HK-2 (cell line): ENCODE results near the gene RASSF1.

Experiments
- DNase-seq: peaks from one replicate; pipeline ENCODE4 v3.0.0-alpha.2; 2018; ENCODE audit not compliant: unreplicated experiment

Gene RASSF1

DNA sequence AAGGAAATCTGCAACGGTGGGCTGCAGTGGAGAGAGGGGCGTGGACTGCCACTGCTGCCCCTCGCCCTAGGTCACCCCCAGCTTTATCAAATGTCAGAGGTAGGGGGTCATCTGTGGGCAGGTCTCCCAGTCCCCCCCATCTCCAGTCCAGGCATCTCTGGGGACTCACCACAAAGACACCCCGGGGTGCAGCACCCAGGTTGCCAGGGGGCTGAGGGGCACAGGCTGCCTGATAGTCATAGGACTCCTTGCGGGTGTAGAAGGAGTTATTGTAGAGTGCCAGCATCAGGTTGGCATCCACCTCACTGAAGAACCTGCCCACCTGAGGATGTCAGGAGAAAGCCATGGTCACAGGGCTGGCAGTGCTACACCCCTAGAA is 25.2 kb upstream of the RASSF1 start:
- DNase-seq: no peak

DNA sequence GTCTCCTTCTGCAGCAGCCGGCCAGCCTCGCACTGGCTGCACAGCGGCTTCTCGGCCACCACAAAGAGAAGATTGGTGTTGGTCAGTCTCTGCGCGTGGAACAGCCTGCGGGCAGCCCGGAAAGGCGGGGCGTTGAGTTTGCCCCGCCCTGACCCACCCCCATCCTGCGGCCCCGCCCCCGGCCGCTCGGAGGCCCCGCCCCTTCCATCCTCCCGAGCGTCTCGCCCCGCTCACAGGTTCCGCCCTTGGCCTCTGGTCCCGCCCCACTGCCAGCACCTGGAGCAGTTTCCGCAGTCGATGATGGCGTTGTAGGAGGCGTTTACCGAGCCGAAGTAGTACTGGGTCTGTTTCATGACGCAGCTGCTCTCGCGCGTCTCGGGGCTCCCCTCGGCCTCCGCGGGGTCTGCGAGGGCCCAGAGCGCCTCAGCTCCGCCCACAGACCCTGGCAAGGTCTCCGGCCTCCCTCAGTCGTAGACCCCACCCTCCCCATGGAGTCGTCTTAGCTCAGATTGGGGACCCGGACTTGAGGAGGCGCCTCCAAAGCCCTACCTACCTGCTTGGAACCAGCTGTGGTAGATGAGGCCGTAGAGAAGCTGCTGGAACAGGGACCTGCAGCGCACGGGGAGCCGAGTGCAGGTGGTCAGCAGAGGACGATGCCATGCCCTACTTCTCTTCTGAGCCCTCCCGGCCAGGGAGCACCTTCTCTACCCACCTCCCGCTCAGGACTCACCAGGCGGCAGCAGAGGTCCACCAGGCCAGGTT is 24.6 kb upstream of the RASSF1 start:
- DNase-seq: peak; percentile 63

GRCh38 chr3:50364573-50365079 is 24.0 kb upstream of the RASSF1 start:
- no peak for DNase-seq

- DNase-seq: no peak
These were observed 19.1 kb upstream of the RASSF1 start for GRCh38 chr3:50359760-50360110.

- peak; percentile 92 for DNase-seq
These were observed 18.5 kb upstream of the RASSF1 start, which contains the start of gene TMEM115 for GRCh38 chr3:50358911-50359759. Gene TMEM115 (minus strand): TSS chr3:50359521. CDS start chr3:50359063, 458 bp downstream.

DNA sequence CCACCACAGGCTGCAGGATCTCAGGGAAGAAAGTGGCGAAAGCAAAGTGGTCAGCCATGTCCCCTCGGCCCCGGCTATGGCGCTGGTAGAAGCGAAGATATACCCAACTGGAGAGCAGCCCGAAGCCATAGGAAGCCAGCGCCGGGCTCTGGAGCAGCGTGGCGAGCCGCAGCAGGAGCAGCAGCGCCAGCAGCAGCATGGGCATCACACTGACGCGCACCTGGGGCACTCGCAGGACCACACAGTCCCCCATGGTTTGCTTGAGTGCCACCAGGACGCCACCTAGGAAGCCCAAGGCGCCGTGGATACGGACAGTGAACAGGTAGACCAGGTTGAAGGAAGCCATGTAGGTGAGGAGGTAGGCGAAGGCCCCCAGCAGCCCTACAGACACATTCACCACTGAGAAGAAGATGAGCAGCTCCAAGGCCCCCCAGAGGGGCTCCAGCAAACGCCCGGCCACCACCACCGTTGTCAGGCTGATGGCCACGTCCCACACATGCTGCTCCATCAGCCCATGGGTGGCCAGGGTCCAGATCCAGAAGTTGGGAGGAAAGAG is 17.8 kb upstream of the RASSF1 start:
- DNase-seq: no peak

DNA sequence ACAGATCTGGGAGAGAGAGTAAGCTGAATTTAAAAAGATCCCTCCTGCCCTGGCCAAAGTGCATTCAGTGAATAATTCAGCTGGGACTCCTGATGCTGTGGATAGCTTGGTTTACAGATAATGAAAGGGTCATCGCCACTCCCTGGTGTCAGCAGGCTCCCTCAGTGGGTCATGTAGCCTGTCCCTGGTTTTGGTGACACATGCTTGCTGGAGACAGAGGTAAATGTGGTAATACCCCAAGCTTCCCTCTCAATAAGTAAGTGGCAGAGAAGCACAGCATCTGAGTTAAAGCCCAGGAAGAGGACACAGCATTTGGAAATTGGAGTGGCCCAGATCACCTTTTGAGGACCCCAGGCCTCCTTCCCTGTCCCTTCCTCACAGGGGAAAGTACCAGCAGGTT is 16.8 kb upstream of the RASSF1 start:
- DNase-seq: no peak

GRCh38 chr3:50356553-50356952 is 15.9 kb upstream of the RASSF1 start:
- no peak for DNase-seq

DNA sequence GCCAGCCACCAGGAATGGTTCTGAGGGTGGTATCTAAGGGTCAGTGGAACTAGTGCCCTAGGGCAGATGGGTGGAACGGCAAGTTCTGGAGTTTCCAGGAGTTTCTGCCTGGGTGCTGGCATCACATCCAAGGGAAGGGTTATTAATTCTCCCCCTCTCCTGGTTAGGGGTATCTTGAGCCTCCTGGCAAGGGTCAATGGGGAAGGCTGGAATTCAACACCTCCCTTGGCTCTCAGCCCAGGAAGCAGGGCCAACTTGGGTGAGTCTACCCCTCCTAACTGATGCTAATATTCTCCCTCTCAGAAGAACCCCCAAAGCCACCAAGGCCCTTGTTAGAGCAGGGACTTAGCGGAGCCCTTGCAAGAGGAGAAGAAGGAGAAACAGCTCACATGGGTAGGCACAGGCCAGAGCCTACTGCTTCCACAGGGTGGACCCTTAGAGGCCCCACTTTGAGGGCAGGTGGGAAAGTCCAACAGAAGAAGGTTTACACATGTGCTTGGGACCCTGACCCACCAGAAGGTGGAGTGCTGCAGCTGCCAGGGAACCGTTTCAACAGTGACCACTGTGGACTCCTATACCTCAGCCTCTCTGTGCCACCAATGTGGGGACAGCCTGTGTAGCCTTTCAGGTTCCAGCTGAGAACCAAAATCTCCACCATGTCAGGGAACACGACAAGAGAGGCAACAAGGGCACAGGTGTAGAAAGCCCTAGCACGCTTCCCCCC is 15.4 kb upstream of the RASSF1 start:
- DNase-seq: no peak

- DNase-seq: no peak
These were observed 14.2 kb upstream of the RASSF1 start for GRCh38 chr3:50354850-50355249.

DNA sequence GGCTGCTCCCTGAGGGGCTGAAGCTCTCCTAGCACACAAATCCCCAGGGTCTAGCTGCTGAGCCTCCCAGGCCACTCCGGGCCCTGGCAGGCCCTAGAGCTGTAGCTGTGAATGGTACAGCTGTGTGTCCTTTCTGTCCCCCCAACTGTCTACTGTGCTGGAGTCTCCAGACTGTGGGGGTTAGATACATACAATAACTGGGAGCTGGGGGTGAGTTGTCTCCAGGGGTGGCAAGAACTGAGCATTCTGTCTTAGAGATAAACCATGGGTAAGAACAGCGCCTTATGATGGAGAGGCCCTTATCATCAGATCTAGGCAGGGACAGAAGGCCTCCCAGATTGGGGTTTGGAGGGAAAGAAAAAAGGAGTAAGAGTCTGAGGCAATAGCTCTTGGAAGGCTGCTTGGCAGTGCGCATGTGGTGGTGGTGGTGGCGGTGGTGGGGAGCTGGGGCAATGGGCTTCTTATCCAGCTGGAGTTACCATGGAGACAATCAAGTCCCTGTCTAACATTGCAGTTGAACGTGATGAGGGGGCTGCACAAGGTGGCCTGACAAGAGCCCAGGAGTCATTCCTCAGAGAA is 13.6 kb upstream of the RASSF1 start:
- no peak for DNase-seq

DNA sequence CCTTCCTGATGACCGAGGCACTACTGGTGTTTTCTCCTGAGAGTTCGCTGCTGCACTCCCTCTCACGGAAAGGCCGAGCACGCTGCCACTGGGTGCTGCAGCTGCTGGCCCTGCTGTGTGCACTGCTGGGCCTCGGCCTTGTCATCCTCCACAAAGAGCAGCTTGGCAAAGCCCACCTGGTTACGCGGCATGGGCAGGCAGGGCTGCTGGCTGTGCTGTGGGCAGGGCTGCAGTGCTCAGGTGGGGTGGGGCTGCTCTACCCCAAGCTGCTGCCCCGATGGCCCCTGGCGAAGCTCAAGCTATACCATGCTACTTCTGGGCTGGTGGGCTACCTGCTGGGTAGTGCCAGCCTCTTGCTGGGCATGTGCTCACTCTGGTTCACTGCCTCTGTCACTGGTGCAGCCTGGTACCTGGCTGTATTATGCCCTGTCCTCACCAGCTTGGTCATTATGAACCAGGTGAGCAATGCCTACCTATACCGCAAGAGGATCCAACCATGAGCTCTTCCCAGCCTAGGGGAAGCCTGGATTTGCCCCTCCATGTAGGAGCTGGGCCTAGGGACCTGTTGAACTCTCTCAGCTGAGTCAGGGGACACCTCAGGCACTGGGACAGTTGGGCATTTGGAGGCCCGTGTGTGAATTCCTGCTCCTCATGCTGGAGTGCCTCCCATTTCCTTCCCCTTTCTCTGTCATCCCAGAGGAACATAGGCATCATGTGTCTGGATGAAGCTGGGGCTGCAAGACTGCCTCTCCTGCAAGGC is 12.8 kb upstream of the RASSF1 start:
- DNase-seq: no peak

- no peak for DNase-seq
These were observed 12.1 kb upstream of the RASSF1 start for GRCh38 chr3:50352781-50353180.

DNA sequence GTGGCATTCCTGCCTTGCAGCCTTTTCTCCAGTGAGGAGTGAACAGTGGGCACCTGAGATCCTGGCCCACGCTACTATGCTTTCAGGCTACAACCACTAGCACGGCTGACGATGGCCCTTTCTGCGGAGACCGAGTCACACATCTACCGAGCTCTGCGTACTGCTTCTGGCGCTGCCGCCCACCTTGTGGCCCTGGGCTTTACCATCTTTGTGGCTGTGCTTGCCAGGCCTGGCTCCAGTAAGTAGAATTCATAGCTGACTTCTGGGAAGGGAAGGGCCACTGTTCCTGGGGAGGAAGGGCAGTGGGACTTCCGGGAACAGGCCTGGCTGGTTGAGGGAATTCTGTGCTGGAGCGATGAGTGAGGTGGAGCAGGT is 10.7 kb upstream of the RASSF1 start:
- DNase-seq: no peak

GRCh38 chr3:50350527-50351322 is 10.1 kb upstream of the RASSF1 start, which contains the start of the genes CYB561D2 and NPRL2:
Gene CYB561D2 (plus strand): TSS chr3:50350862. CDS start chr3:50351434, 572 bp downstream.
Gene NPRL2 (minus strand): TSS chr3:50350775. CDS start chr3:50350652, 123 bp downstream.
- peak; percentile 92 for DNase-seq

GRCh38 chr3:50350213-50350526 is 9.5 kb upstream of the RASSF1 start:
- DNase-seq: no peak

DNA sequence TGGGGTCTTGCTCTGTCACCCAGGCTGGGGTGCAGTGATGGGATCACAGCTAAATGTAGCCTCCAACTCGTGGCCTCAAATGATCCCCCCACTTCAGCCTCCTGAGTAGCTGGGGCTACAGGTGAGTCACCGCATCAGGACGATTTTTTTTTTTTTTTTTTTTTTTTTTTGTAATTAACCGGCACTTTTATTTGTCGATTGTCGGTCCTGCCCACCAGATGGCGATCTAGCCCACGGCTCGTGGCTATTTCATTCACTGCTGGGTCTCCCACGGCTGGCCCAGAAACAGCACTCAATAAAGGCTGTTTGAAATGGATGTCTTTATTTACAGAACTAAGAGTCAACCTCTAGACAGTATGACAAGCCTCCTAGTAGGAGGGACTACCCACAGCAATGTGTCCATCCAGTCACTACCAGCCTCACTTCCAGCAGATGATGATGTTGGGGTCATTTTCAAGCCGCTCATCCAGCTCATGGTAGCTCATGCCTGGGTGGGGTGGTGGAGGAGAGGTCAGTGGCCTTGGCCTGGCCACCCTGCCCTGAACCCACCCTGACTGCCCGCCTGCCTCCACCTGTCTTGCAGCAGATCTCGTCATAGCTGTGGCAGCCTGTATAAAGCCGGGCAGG is 6.7 kb upstream of the RASSF1 start:
- peak; percentile 64 for DNase-seq

DNA sequence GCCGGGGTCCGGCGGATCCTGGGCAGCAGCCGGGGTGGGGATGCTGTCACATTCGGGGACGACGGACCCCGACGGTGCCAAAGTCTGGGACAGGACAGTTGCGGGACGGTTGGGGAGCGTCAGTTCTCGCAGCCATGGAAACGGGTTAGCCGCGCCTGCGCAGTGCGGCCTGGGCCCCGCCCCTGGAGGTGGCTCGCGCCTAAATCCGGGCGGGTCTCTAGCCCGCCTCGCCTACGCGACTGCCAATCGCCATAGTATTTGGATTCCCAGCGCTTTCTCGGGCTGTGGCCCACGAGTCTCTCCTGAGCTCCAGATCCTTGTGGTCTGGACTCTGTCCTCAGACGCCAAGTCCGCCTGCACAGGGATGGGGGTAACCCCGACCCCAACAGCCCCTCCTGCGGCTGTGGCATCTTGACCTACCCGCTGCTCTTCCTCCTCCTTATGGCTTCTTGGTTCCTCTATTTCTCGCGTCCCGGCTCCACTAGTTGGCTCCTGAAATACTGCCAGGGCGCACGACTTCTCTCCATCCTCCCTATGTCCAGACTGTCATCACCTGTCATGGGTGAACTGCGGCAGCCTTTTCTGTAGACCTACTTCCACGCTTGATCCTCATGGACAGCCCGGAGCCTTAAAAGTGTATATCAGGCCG is 5.1 kb upstream of the RASSF1 start, which contains the start of gene ZMYND10:
TSS of gene ZMYND10 (minus strand) at position 147 of the 649 bp plus-strand sequence. CDS start 153 bp downstream, outside the sequence.
- no peak for DNase-seq

- no peak for DNase-seq
These were observed 4.4 kb upstream of the RASSF1 start for GRCh38 chr3:50345008-50345407.
